Amygdala (tissue), 56 donors: ENCODE data around the gene KLF16.
"Not testable (repeated sequence)": the region's sequence is repeated elsewhere in the genome, so short reads cannot be mapped to it uniquely, and the experiment has no call there.

Experiments
- DNase-seq, 56 donors: peaks; one replicate each; lab custom pipeline; 2025; lab: John Stamatoyannopoulos, UW

KLF16 gene

GRCh38 chr19:1884719-1885334 is 21.4 kb upstream of the KLF16 start:
- peak in 2 of 56 donors; percentile 20 to 50 for DNase-seq

- no peak for DNase-seq
Measured at GRCh38 chr19:1884291-1884718, 20.9 kb upstream of the KLF16 start.

- no peak for DNase-seq
Measured at GRCh38 chr19:1883784-1884183, 20.4 kb upstream of the KLF16 start.

GRCh38 chr19:1882786-1883692 is 19.7 kb upstream of the KLF16 start:
- peak in 3 of 56 donors; percentile 19 to 40 (median 30) for DNase-seq

- DNase-seq = peak in 25 of 56 donors; percentile 19 to 76 (median 52)
Measured at GRCh38 chr19:1882089-1882785, 18.9 kb upstream of the KLF16 start.

GRCh38 chr19:1881393-1882088 is 18.2 kb upstream of the KLF16 start:
- peak in 9 of 56 donors; percentile 25 to 60 (median 41) for DNase-seq

- DNase-seq = no peak
Measured at GRCh38 chr19:1880611-1881392, 17.4 kb upstream of the KLF16 start.

- not testable (repeated sequence) for DNase-seq
Measured at GRCh38 chr19:1879982-1880381, 16.6 kb upstream of the KLF16 start.

- not testable (repeated sequence) for DNase-seq
Measured at GRCh38 chr19:1878583-1878982, 15.2 kb upstream of the KLF16 start.

- DNase-seq = not testable (repeated sequence)
Measured at GRCh38 chr19:1877280-1877660, 13.9 kb upstream of the KLF16 start.

- DNase-seq = not testable (repeated sequence)
Measured at GRCh38 chr19:1876496-1877279, 13.3 kb upstream of the KLF16 start.

GRCh38 chr19:1875646-1876495 is 12.5 kb upstream of the KLF16 start:
- peak in 55 of 56 donors; percentile 50 to 96 (median 84) for DNase-seq

- DNase-seq = not testable (repeated sequence)
Measured at GRCh38 chr19:1875265-1875645, 11.9 kb upstream of the KLF16 start.

- DNase-seq = no peak
Measured at GRCh38 chr19:1874554-1875185, 11.3 kb upstream of the KLF16 start.

GRCh38 chr19:1873524-1874473 is 10.4 kb upstream of the KLF16 start:
- peak in 26 of 56 donors; percentile 28 to 82 (median 57) for DNase-seq
